ENCODE measurements around the gene NHLRC4. TPM values are rescaled to one million over a fixed set of nuclear protein-coding genes. Genes with fewer than 3 reads are reported as not detected.

Gene NHLRC4
- total and polyA plus RNA-seq, 2 of the 13 experiments (the other 11 are each of a cell fraction or from before 2014, with no cell fraction given), result 0.40 to 0.59 TPM

GRCh38 chr16:543301-544164, 23.3 kb upstream of the NHLRC4 start (continued):
- TF ChIP-seq, protein P1, sequence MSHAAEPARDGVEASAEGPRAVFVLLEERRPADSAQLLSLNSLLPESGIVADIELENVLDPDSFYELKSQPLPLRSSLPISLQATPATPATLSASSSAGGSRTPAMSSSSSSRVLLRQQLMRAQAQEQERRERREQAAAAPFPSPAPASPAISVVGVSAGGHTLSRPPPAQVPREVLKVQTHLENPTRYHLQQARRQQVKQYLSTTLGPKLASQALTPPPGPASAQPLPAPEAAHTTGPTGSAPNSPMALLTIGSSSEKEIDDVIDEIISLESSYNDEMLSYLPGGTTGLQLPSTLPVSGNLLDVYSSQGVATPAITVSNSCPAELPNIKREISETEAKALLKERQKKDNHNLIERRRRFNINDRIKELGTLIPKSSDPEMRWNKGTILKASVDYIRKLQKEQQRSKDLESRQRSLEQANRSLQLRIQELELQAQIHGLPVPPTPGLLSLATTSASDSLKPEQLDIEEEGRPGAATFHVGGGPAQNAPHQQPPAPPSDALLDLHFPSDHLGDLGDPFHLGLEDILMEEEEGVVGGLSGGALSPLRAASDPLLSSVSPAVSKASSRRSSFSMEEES (CRISPR knock-in tag; IDR thresholded peaks at IDR 0.05), result no peak
- TF ChIP-seq ZSCAN31 (CRISPR knock-in tag; IDR thresholded peaks at IDR 0.05; ENCODE audit: low read depth) (0 out of 2 replicates have a peak, but pooled peaks have one; percentile 35), ZNF350 (CRISPR knock-in tag; IDR thresholded peaks at IDR 0.05; ENCODE audit: borderline replicate concordance, low read depth) (peak; percentile 50), MXI1 (IDR thresholded peaks at IDR 0.05; ENCODE audit: borderline replicate concordance, low read depth, low read length) (peak; percentile 80; the same call in 2 of the 3 replicates), ZNF230 (CRISPR knock-in tag; IDR thresholded peaks at IDR 0.05) (no peak), ZBTB37 (CRISPR knock-in tag; IDR thresholded peaks at IDR 0.05) (no peak), KLF12 (CRISPR knock-in tag; IDR thresholded peaks at IDR 0.05; ENCODE audit: borderline replicate concordance) (0 out of 2 replicates have a peak, but pooled peaks have one; percentile 34), SNAPC5 (CRISPR knock-in tag; IDR thresholded peaks at IDR 0.05; ENCODE audit: borderline replicate concordance) (no peak), PHF8 (CRISPR knock-in tag; IDR thresholded peaks at IDR 0.05) (peak; percentile 45; the same call in 1 of the 2 replicates), ARHGAP35 (CRISPR knock-in tag; IDR thresholded peaks at IDR 0.05; ENCODE audit: borderline replicate concordance) (no peak; the same call in 1 of the 2 replicates), ZMYM3 (CRISPR knock-in tag; IDR thresholded peaks at IDR 0.05) (no peak), JUNB (CRISPR knock-in tag; IDR thresholded peaks at IDR 0.05; ENCODE audit: borderline replicate concordance) (no peak), SATB2 (CRISPR knock-in tag; IDR thresholded peaks at IDR 0.05) (no peak)
- TF ChIP-seq, protein P2, sequence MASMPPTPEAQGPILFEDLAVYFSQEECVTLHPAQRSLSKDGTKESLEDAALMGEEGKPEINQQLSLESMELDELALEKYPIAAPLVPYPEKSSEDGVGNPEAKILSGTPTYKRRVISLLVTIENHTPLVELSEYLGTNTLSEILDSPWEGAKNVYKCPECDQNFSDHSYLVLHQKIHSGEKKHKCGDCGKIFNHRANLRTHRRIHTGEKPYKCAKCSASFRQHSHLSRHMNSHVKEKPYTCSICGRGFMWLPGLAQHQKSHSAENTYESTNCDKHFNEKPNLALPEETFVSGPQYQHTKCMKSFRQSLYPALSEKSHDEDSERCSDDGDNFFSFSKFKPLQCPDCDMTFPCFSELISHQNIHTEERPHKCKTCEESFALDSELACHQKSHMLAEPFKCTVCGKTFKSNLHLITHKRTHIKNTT (CRISPR knock-in tag; IDR thresholded peaks at IDR 0.05), result no peak
- TF ChIP-seq, protein P3, sequence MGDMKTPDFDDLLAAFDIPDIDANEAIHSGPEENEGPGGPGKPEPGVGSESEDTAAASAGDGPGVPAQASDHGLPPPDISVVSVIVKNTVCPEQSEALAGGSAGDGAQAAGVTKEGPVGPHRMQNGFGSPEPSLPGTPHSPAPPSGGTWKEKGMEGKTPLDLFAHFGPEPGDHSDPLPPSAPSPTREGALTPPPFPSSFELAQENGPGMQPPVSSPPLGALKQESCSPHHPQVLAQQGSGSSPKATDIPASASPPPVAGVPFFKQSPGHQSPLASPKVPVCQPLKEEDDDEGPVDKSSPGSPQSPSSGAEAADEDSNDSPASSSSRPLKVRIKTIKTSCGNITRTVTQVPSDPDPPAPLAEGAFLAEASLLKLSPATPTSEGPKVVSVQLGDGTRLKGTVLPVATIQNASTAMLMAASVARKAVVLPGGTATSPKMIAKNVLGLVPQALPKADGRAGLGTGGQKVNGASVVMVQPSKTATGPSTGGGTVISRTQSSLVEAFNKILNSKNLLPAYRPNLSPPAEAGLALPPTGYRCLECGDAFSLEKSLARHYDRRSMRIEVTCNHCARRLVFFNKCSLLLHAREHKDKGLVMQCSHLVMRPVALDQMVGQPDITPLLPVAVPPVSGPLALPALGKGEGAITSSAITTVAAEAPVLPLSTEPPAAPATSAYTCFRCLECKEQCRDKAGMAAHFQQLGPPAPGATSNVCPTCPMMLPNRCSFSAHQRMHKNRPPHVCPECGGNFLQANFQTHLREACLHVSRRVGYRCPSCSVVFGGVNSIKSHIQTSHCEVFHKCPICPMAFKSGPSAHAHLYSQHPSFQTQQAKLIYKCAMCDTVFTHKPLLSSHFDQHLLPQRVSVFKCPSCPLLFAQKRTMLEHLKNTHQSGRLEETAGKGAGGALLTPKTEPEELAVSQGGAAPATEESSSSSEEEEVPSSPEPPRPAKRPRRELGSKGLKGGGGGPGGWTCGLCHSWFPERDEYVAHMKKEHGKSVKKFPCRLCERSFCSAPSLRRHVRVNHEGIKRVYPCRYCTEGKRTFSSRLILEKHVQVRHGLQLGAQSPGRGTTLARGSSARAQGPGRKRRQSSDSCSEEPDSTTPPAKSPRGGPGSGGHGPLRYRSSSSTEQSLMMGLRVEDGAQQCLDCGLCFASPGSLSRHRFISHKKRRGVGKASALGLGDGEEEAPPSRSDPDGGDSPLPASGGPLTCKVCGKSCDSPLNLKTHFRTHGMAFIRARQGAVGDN (CRISPR knock-in tag; IDR thresholded peaks at IDR 0.05), result peak; percentile 97
- TF ChIP-seq, protein P4, sequence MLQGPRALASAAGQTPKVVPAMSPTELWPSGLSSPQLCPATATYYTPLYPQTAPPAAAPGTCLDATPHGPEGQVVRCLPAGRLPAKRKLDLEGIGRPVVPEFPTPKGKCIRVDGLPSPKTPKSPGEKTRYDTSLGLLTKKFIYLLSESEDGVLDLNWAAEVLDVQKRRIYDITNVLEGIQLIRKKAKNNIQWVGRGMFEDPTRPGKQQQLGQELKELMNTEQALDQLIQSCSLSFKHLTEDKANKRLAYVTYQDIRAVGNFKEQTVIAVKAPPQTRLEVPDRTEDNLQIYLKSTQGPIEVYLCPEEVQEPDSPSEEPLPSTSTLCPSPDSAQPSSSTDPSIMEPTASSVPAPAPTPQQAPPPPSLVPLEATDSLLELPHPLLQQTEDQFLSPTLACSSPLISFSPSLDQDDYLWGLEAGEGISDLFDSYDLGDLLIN (CRISPR knock-in tag; IDR thresholded peaks at IDR 0.05; ENCODE audit: borderline replicate concordance), result no peak
